Panc1 (cell line): ENCODE results near the gene SH2B2. TPM values are rescaled to one million over a fixed set of nuclear protein-coding genes. Genes with fewer than 3 reads are reported as not detected.

Experiments
- ATAC-seq: fragments of 200-7000 bp; cut with Tn5 transposase; 2 replicates; pipeline ENCODE4 v1.9.1; 2020; ENCODE audit warnings: mild to moderate bottlenecking, moderate library complexity
- BruUV-seq: library from RNA; stranded (reverse); fragments of 400-500 nt; replicated peaks from 2 replicates; lab custom pipeline; 2021; lab: Mats Ljungman, UMichigan
- CTCF ChIA-PET: fragments of 300-600 bp; sonication (Branson Sonifier 250); formaldehyde crosslinking; loops from one replicate; lab custom pipeline; 2022; ENCODE audit warnings: antibody characterized with exemption; lab: Charles Lee
- POLR2A ChIA-PET: fragments of 300-600 bp; sonication (Branson Sonifier 250); formaldehyde crosslinking; loops from one replicate; lab custom pipeline; 2022; ENCODE audit warnings: antibody characterized with exemption; lab: Charles Lee
- DNase-seq: peaks from one replicate; pipeline ENCODE4 v3.0.0-alpha.2; 2010; ENCODE audit warnings: low read depth, low spot score
- H3K27ac ChIP-seq: 2 replicates; pipeline ENCODE4 v1.5.1; 2011; ENCODE audit warnings: mild to moderate bottlenecking, low read length, inconsistent platforms
- H3K27me3 ChIP-seq: fragments of 200-500 bp; sonication (Bioruptor generic); 2 replicates; pipeline ENCODE4 v1.6.0; 2014; ENCODE audit warnings: low read length, inconsistent platforms; ENCODE audit not compliant: control insufficient read depth, insufficient read depth
- H3K36me3 ChIP-seq: fragments of 200-500 bp; sonication (Bioruptor generic); 2 replicates; pipeline ENCODE4 v1.5.1; 2014; ENCODE audit warnings: inconsistent platforms, mild to moderate bottlenecking, low read length, moderate library complexity; ENCODE audit not compliant: control insufficient read depth, insufficient read depth
- H3K4me1 ChIP-seq: 2 replicates; pipeline ENCODE4 v1.5.1; 2011; ENCODE audit warnings: inconsistent platforms, mild to moderate bottlenecking, low read length, moderate library complexity; ENCODE audit not compliant: control insufficient read depth, insufficient read depth
- H3K4me3 ChIP-seq, 2 experiments: 2 replicates each; pipeline ENCODE4 v1.5.1; 2011 to 2012; ENCODE audit warnings: low read depth in 2 of 2, low read length in 2 of 2, mild to moderate bottlenecking in 2 of 2, inconsistent platforms in 1 of 2, moderate library complexity in 1 of 2
- H3K9me3 ChIP-seq: fragments of 200-500 bp; sonication (Bioruptor generic); 2 replicates; pipeline ENCODE4 v1.5.1; 2014; ENCODE audit warnings: low read depth, mild to moderate bottlenecking, inconsistent platforms, low read length, moderate library complexity; ENCODE audit not compliant: control insufficient read depth, insufficient read depth
- CTCF ChIP-seq: fragments of 450-650 bp; IDR thresholded peaks from 2 replicates; pipeline ENCODE4 v1.5.1; 2017; ENCODE audit warnings: mild to moderate bottlenecking
- POLR2AphosphoS5 ChIP-seq: IDR thresholded peaks from 2 replicates; pipeline ENCODE4 v1.6.1; 2012; ENCODE audit warnings: mild to moderate bottlenecking, low read depth, low read length, moderate library complexity
- REST ChIP-seq, 2 experiments: IDR thresholded peaks; 2 replicates each; pipeline ENCODE4 v1.6.1; 2011 to 2012; ENCODE audit warnings: low read depth in 2 of 2, control low read depth in 1 of 2, low read length in 1 of 2, mild to moderate bottlenecking in 1 of 2, moderate library complexity in 1 of 2; ENCODE audit not compliant: insufficient read depth in 1 of 2
- SIN3A ChIP-seq: IDR thresholded peaks from 2 replicates; pipeline ENCODE4 v1.6.1; 2012; ENCODE audit warnings: low read depth, mild to moderate bottlenecking, low read length, moderate library complexity, borderline replicate concordance; ENCODE audit not compliant: insufficient read depth
- TCF7L2 ChIP-seq: IDR thresholded peaks from 2 replicates; pipeline ENCODE4 v1.6.1; 2011; ENCODE audit warnings: mild to moderate bottlenecking, low read depth, low read length, inconsistent platforms
- in situ Hi-C: cut with HindIII; loops from 2 replicates; pipeline ENCODE4 v1.10.0; 2016; ENCODE audit warnings: low sequenced_read_pairs, low pct_unique_long_range_greater_than_20kb
- intact Hi-C: fragments of 100-400 bp; cut with micrococcal nuclease; formaldehyde crosslinking; loops from one replicate; pipeline ENCODE4 v1.10.0; 2022; ENCODE audit not compliant: unreplicated experiment
- total RNA-seq: library from RNA; stranded (reverse); gene quantifications from one replicate; pipeline ENCODE4 v1.2.1, GENCODE V29; 2021; ENCODE audit not compliant: unreplicated experiment

The SH2B2 gene
- total RNA-seq, 1 experiment from 2014 or later, result 2.8 TPM

- in situ Hi-C loops (no loop called here), intact Hi-C loops (loop anchor here (5.0 kb wide), 1 partner anchor 728 kb away; no protein-coding TSS in a partner anchor)
- Histone ChIP-seq H3K27ac (no peak overlapping the region), H3K36me3 (no peaks in the 10 kb centered on the region), H3K9me3 (no peaks in the 10 kb centered on the region), H3K4me3 (no peak overlapping the region), H3K4me1 (peaks cover 8% of the 10 kb centered on the region), H3K27me3 (no peaks in the 10 kb centered on the region)
- no peak for TF ChIP-seq SIN3A
- TF ChIP-seq POLR2AphosphoS5, result no peak
- TF ChIP-seq TCF7L2, result no peak
- TF ChIP-seq CTCF, result no peak
- BruUV-seq, result no TSS peak
- ChIA-PET POLR2A (no interaction called here), CTCF (interaction anchor here (0.6 kb wide), 1 partner anchor 884 kb away, joined by 4 read pairs; no protein-coding TSS in a partner anchor)
- no peak for DNase-seq
- ATAC-seq, result no peak
Observed at GRCh38 chr7:102270178-102270887, 16.3 kb upstream of the SH2B2 start.

- intact Hi-C loops (loop anchor here (5.0 kb wide), 1 partner anchor 729 kb away; no protein-coding TSS in a partner anchor), in situ Hi-C loops (no loop called here)
- Histone ChIP-seq H3K4me1 (peaks cover 8% of the 10 kb centered on the region), H3K9me3 (no peaks in the 10 kb centered on the region), H3K27ac (no peak overlapping the region), H3K4me3 (no peak overlapping the region), H3K27me3 (no peaks in the 10 kb centered on the region), H3K36me3 (no peaks in the 10 kb centered on the region)
- POLR2A ChIA-PET, result no interaction called here
- ATAC-seq (no peak), DNase-seq (no peak)
- no TSS peak for BruUV-seq
- CTCF ChIA-PET, result interaction anchor here (0.6 kb wide), 1 partner anchor 885 kb away, joined by 4 read pairs; no protein-coding TSS in a partner anchor
- TF ChIP-seq TCF7L2 (no peak), POLR2AphosphoS5 (no peak), CTCF (no peak), SIN3A (no peak), REST (IDR thresholded peaks at IDR 0.05; ENCODE audit: insufficient read depth in 1 of 2, low read depth in 2 of 2, low read length in 1 of 2) (no peak)
Observed at GRCh38 chr7:102271158-102271798, 15.4 kb upstream of the SH2B2 start.
